Activated T-cell treated with anti-CD3 and anti-CD28 coated beads, Interleukin-2, amount 50 U/mL, for 1 hour (primary cell): ENCODE results near the gene SMPD3.

ENCODE experiments used
- DNase-seq: peaks from one replicate; pipeline ENCODE4 v3.0.0-alpha.2; 2020

The SMPD3 gene

DNA sequence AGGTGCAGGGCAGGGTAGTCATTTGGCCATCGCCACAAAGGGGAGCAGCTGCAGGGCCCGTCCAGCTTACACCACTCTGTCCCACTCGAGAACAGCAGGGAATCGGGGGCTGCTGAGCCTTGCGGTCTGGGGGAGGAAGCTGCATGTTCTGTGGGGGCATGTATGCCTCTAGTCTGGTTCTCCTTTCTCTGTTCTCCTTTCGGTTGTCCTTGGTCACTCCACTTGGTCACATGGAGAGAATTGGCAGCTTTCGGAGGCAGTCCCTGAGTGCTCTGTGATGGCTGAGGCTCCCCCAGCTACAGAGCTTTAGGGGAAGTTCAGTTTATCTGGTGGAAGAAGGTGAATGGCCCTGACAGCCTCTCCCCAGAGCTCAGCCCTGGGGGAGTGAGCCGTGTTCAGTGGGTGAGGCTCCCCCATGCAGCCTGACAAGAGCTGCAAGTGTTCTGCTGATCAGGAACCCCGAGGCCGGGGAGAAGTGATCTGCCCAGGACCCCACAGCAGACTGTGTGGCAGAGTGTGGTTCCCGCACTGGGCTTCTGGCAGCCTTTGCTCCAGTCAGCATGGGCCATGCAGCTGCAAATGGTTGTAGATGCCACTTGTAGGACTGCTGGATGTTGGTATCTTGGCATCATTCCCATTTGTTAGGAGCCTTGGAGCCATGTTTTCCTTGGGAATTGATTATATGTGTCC lies 22.3 kb upstream of the SMPD3 start:
- DNase-seq = no peak

GRCh38 chr16:68469796-68470460 lies 21.6 kb upstream of the SMPD3 start:
- no peak for DNase-seq

GRCh38 chr16:68468842-68469241 lies 20.5 kb upstream of the SMPD3 start:
- DNase-seq = no peak

- no peak for DNase-seq
Observed at GRCh38 chr16:68466174-68466573, 17.9 kb upstream of the SMPD3 start.

GRCh38 chr16:68463904-68464303 lies 15.6 kb upstream of the SMPD3 start:
- no peak for DNase-seq

- no peak for DNase-seq
Observed at GRCh38 chr16:68460067-68460466, 11.8 kb upstream of the SMPD3 start.

- DNase-seq = no peak
Observed at GRCh38 chr16:68459457-68459856, 11.1 kb upstream of the SMPD3 start.

DNA sequence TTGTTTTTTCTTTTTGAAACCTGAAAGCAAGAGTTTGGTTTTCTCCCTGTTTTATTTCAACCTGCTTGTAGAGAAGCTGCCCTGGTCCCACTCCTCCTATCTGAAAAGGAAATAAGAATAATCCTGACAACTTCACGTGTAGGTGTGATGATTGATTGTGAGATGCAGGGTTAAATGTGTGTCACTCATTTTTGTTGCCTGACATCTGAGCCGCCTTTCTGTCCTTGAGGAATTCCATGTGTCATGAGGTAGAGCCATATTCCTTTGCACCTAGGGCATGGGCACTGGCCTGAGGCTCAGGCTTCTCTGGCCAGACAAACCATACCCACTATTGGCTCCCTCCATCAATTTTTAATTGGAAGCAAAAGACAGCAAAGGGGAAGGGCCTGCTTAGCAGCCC lies 10.2 kb upstream of the SMPD3 start:
- DNase-seq = no peak

- no peak for DNase-seq
Observed at GRCh38 chr16:68458101-68458500, 9.8 kb upstream of the SMPD3 start.

DNA sequence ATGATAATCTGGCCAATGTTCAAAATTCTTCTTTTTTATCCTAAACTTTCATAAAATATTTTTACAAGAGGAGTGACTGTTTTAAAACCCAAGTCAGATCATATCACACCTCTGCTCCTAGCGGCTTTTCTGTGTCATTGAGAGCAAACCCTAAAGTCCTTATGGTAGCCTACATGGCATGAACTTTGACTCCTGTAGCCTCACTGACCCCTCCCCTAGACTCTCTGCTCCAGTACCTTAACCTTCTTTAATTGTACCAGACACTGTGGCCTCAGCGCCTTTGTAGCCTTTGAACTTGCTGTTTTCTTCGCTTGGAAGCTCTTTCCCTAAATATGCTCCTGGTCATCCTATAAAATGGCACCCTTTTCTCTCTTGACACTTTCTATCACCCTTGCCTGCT lies 7.3 kb upstream of the SMPD3 start:
- DNase-seq = no peak

DNA sequence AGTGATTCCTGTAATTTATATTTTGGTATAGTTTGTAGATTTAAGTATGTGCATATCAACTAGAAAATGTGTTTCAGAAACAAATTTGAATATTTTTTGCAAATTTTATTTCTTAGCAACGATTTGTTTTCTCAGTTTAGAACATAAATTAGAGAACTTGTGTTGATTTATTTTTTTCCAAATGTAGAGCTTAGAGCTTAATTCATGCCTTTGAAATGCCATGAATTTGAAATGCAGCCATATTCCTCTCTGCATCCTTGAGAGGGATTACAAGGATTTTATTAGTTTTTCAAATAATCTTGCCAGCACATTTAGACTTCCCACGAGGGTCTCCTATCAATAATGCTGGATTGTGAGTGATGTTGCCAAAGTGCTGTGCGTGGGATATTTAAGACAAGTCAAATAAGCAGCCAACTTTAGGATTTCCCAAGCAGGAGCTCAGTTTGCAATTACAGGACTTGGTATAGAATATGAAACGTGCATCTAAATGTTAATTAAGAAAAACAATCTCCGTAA lies 6.7 kb upstream of the SMPD3 start:
- DNase-seq = no peak

DNA sequence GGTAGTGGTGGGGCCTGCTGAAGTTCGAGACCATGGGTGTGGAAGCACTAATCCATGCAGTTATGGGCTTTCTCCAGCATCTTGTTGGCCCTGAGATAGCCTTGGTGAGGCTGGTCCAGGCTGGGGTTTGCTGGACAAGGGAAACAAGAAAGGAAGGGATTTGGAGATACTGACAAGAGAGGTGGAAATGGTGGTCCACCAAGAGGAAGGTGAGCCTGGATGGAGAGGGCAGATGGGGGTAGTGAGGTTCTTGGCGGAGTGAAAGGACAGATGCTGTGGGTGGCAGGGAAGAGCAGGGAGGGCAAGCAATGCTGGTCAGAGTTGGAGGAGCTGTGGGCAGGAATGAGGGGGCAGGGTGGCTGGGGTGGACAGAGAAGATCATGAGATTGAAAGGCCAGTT lies 5.5 kb upstream of the SMPD3 start:
- no peak for DNase-seq

DNA sequence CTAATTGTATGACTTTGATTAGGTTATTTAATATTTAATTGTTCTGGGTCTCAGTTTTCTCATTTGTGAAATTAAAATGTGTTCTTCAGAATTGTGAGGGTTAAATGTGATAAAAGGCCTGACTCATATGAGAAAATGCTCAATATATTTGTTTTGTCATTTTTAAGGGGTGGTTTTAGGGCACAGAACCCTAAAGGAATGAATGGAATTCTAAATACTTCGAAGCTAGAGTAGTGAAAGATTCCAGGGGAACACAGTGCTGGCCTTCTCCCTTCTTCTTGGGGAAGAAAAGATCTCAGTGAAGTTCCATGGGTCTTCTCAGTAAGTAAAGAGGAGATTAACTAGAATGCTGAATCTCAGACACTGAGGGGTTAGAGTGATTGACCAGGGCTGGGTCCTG lies 3.9 kb upstream of the SMPD3 start:
- no peak for DNase-seq

DNA sequence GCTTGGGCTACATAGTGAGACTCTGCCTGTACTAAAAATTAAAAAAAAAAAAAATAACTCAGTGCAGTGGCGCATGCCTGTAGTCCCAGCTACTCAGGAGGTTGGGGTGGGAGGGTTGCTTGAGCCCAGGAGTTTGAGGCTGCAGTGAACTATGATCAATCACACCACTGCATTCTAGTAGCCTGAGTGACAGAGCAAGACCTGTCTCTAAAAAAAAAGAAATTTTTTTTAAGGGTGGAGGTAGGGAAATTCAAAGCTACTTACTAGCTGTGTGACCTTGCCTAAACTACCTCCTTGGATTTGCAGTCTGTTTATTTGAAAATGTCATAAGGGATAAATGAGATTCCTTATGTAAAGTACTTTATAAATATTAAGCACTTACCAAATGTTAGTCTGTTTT lies 3.4 kb upstream of the SMPD3 start:
- DNase-seq = no peak

- DNase-seq = no peak
Observed at GRCh38 chr16:68450741-68451255, 2.5 kb upstream of the SMPD3 start.

DNA sequence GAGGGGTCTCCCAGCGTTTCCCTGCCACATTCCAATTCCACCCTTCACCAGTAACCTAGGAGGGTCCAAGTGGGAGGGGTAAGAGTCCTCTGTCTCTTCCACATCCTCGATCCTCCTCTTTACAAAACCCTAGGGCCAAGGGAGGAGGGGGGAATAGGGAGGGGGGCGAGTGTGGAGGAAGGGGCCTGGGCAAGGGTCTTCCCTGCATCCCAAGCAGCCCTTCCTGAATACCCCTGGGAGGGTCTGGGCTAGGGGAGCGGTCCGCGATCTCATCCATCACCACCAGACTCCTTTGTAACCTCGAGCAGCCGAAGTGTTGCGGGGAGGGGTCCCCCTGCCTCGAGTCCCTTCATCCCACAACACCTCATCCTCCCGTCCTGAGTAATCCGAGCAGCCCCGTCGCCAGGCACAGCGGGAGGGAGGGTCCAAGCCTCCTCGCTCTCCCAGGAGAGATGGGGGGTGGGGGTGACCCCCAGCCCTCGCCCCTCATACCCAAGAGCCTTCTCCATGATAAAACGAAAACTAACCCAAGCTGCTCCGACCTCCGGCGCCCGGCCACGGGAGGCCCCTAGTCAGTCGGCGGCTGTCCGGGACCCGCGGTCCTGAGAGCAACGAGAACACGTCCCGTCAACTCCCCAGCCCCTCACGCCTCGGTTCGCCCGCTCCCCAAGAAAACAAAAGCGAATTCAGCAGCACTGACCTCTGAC lies 502 bp downstream of the SMPD3 start:
- DNase-seq = no peak

GRCh38 chr16:68446681-68447652 lies 1.3 kb downstream of the SMPD3 start:
- DNase-seq = no peak

DNA sequence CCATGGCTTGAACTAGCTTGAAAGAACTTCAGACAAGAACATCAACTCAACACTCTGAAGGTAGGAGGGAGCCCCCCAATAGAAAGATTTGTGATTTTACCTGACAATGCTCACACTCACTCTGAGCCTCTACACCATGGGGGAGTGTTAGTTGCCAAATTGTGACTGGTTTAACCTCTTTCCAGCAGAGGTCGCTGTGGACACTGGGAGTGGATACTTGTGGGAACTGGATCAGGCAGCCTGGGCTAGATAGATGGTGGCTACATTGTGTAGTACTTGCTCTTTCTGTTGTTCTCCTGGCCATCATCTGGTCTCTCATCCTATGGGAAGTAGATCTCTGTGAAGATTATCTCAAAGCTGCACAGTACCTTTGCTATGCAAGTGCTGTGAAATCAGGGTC lies 2.9 kb downstream of the SMPD3 start:
- no peak for DNase-seq

- no peak for DNase-seq
Observed at GRCh38 chr16:68444056-68444657, 4.2 kb downstream of the SMPD3 start.

DNA sequence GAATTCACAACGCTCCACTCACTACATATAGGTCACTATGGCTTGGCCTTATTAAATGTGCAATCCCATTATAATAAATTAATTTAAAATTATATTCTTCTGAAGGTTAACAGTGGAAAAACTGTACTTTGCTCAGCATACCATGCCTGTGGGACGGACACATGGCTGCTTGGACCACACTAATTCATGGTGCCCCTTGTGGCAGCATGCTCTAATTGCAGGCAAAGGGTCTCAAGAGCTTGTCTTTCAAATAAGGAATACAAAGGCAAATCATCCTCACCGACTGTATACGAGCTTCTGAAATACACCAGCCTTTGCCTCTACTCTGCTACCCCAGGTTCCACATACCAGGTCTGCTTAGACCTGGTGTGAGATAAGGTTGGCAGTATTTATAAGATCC lies 11.7 kb downstream of the SMPD3 start:
- DNase-seq = no peak

DNA sequence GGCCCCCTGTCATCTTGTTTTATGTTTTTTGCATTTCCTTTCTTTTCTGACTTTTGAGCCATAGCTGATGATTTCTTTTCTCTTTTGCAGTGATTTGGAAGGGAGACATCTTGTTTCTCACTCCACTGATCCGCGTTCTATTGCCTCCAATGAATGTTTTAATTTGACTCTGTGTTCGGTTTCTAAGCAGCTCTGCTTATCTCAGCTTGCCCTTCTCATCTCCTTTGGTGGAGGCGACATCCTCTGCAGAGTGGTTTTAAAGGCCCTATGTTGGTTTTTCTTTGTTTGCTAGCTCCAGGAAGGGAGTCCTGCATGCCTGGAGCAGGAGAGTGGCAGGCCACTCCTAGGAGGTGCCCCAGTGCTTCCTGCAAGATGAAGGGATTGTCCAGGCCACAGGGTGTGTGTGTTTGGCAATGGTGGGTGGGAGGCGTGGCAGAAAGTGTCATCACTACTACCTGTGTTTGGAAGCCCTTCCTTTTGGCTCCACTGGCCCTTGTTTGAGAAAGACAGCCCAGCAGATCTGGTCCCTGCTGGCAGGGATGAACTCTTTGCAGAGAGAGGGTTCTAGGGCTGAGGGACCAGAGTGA lies 13.6 kb downstream of the SMPD3 start:
- DNase-seq = no peak

DNA sequence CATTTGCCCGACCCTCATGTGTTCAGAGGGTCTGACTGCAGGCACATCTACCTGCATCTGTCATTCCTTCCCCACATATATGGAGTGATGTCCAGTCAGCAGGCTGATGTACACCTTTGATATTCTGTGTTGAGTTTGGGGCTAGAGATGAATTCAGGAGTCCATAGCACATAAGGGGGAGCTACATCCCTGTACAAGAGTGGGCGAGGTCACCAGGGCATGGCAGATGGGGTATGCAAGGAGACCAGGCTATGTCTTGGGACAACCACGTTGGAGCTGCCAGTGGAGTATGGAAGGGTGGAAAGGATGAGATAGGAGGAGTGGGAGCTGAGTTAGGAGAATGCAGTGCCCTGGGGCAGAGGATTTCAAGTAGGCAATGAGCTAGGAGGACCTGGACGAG lies 15.0 kb downstream of the SMPD3 start:
- DNase-seq = no peak
